Left ventricle myocardium inferior (tissue), 1 donor: ENCODE data around the gene CCDC6. TPM values are rescaled to one million over a fixed set of nuclear protein-coding genes. Genes with fewer than 3 reads are reported as not detected.

Source experiments
- DNase-seq: peaks from one replicate; pipeline ENCODE4 v3.0.0-alpha.2; 2020
- H3K27ac ChIP-seq: fragments of 200-600 bp; replicated peaks from 2 replicates; pipeline ENCODE4 v1.8.0; 2021
- H3K27me3 ChIP-seq: fragments of 200-600 bp; 2 replicates; pipeline ENCODE4 v1.8.0; 2021; ENCODE audit warnings: low read depth
- H3K36me3 ChIP-seq: fragments of 200-600 bp; 2 replicates; pipeline ENCODE4 v1.8.0; 2021
- H3K4me1 ChIP-seq: fragments of 200-600 bp; 2 replicates; pipeline ENCODE4 v1.8.0; 2021
- H3K4me3 ChIP-seq: fragments of 200-600 bp; 2 replicates; pipeline ENCODE4 v1.8.0; 2021; ENCODE audit warnings: mild to moderate bottlenecking, moderate library complexity
- H3K9me3 ChIP-seq: fragments of 200-600 bp; replicated peaks from 2 replicates; pipeline ENCODE4 v1.8.0; 2021
- intact Hi-C: fragments of 100-400 bp; cut with micrococcal nuclease; formaldehyde crosslinking; loops from one replicate; pipeline ENCODE4 v1.11.0; 2022
- total RNA-seq: library from RNA; stranded (reverse); fragmentation: NEBNext Ultra II Directional; extraction: Animal tissue kit (Norgen Biotek cat#: 25700); gene quantifications from one replicate; pipeline ENCODE4 v1.2.1, GENCODE V29; 2021
- TF ChIP-seq, protein P1 (sequence below): fragments of 200-600 bp; IDR thresholded peaks from 2 replicates; pipeline ENCODE4 v1.8.0; 2021; ENCODE audit warnings: antibody characterized with exemption, mild to moderate bottlenecking, borderline replicate concordance
- donor health status: DM: no; HTN: yes; CAD: no; lungs with severe emphysema.

The CCDC6 gene
- total RNA-seq, 1 donor from 2014 or later: 16.4 TPM

DNA sequence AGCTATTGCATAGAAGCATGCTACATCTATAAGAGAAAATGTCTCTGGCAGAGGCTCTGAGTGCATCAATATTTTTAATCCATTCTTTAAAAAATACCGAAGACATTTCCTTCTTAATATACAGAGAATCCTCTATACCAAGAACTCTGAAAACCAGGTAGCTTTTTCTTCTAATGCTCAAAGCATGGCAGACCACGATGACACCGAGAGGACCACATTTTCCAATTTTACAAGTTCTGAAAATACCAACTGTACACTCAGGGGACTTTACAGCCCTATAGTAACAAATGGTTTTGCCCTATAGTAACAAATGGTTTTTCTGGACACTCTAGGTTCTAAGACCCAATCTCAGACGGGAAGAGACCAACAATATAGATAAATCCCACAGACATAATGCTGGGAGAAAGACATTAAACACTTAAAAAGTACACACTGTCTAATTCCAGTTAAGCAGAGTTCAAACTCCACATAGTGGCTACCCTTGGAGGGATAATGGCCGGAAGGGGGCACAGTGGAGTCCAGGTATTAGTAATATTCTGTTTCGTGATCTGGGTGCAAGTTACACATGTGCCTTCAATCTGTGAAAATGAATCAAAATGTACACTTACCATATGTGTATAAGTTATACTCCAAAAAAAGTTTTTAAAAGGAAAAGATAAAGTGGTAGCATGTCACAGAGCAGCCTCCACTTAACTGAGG is 26.2 kb downstream of the CCDC6 start:
- H3K27ac ChIP-seq: no peak overlapping the region
- no peak for DNase-seq
- H3K4me3 ChIP-seq: no peak overlapping the region
- H3K27me3 ChIP-seq: no peaks in the 10 kb centered on the region
- H3K4me1 ChIP-seq: peaks cover 25% of the 10 kb centered on the region
- intact Hi-C loops: no loop called here
- TF ChIP-seq, protein P1, sequence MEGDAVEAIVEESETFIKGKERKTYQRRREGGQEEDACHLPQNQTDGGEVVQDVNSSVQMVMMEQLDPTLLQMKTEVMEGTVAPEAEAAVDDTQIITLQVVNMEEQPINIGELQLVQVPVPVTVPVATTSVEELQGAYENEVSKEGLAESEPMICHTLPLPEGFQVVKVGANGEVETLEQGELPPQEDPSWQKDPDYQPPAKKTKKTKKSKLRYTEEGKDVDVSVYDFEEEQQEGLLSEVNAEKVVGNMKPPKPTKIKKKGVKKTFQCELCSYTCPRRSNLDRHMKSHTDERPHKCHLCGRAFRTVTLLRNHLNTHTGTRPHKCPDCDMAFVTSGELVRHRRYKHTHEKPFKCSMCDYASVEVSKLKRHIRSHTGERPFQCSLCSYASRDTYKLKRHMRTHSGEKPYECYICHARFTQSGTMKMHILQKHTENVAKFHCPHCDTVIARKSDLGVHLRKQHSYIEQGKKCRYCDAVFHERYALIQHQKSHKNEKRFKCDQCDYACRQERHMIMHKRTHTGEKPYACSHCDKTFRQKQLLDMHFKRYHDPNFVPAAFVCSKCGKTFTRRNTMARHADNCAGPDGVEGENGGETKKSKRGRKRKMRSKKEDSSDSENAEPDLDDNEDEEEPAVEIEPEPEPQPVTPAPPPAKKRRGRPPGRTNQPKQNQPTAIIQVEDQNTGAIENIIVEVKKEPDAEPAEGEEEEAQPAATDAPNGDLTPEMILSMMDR: no peak
- no peaks in the 10 kb centered on the region for H3K9me3 ChIP-seq
- no peaks in the 10 kb centered on the region for H3K36me3 ChIP-seq

GRCh38 chr10:59879363-59879913 is 26.9 kb downstream of the CCDC6 start:
- Histone ChIP-seq H3K27ac (no peak overlapping the region), H3K36me3 (no peaks in the 10 kb centered on the region), H3K9me3 (no peaks in the 10 kb centered on the region), H3K27me3 (no peaks in the 10 kb centered on the region), H3K4me1 (peaks cover 30% of the 10 kb centered on the region), H3K4me3 (no peak overlapping the region)
- TF ChIP-seq, protein P1: no peak
- no peak for DNase-seq
- intact Hi-C loops: no loop called here

GRCh38 chr10:59878915-59879314 is 27.4 kb downstream of the CCDC6 start:
- peaks cover 30% of the 10 kb centered on the region for H3K4me1 ChIP-seq
- DNase-seq: no peak
- H3K4me3 ChIP-seq: no peak overlapping the region
- TF ChIP-seq, protein P1: no peak
- H3K9me3 ChIP-seq: no peaks in the 10 kb centered on the region
- H3K27me3 ChIP-seq: no peaks in the 10 kb centered on the region
- H3K36me3 ChIP-seq: no peaks in the 10 kb centered on the region
- H3K27ac ChIP-seq: no peak overlapping the region
- intact Hi-C loops: no loop called here

- peaks cover 36% of the 10 kb centered on the region for H3K4me1 ChIP-seq
- no peak overlapping the region for H3K4me3 ChIP-seq
- intact Hi-C loops: no loop called here
- no peaks in the 10 kb centered on the region for H3K9me3 ChIP-seq
- TF ChIP-seq, protein P1: no peak
- no peaks in the 10 kb centered on the region for H3K36me3 ChIP-seq
- no peak overlapping the region for H3K27ac ChIP-seq
- DNase-seq: no peak
- H3K27me3 ChIP-seq: no peaks in the 10 kb centered on the region
Observed at GRCh38 chr10:59878289-59878688, 28.1 kb downstream of the CCDC6 start.

DNA sequence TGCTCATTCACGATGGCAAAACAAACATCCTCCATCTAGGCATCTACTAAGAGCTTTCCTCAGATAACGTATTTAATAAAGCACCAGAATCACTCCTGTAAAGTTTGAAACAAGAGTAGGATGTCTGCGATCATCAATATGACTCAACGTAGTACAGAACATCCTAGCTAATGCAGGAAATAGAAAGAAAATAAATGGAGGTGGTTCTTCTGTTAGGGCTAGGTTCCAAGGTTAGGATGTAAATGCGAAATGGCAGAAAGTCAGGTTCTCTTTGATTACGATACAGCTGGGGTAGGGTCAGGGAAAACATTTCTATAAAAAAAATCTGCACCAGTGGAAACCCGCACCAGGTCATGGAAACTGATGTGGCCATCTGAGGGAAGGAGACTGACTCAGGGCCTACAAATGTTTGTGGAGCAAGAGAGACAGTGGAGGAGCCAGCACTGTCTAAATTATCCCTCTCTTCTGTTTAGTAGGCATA is 29.1 kb downstream of the CCDC6 start:
- intact Hi-C loops: no loop called here
- Histone ChIP-seq H3K4me1 (peaks cover 47% of the 10 kb centered on the region), H3K4me3 (no peak overlapping the region), H3K27ac (no peak overlapping the region), H3K36me3 (no peaks in the 10 kb centered on the region), H3K27me3 (no peaks in the 10 kb centered on the region), H3K9me3 (no peaks in the 10 kb centered on the region)
- TF ChIP-seq, protein P1: no peak
- DNase-seq: no peak
